PFSK-1 (cell line): ENCODE data around the gene SYN1.

ENCODE experiments used
- POLR2AphosphoS5 ChIP-seq: IDR thresholded peaks from 2 replicates; pipeline ENCODE4 v1.6.1; 2012; ENCODE audit warnings: low read depth, mild to moderate bottlenecking, control low read depth, low read length, moderate library complexity
- REST ChIP-seq, 2 experiments: IDR thresholded peaks; 2 replicates each; pipeline versions ENCODE4 v1.6.1 to v1.8.0; 2011 to 2012; ENCODE audit warnings: low read depth in 2 of 2, low read length in 2 of 2, control low read depth in 1 of 2, inconsistent platforms in 1 of 2, mild to moderate bottlenecking in 1 of 2, moderate library complexity in 1 of 2; ENCODE audit not compliant: insufficient read depth in 1 of 2
- SIN3A ChIP-seq: IDR thresholded peaks from 2 replicates; pipeline ENCODE4 v1.6.1; 2012; ENCODE audit warnings: mild to moderate bottlenecking, low read length, moderate library complexity, borderline replicate concordance; ENCODE audit not compliant: insufficient read depth
- TAF1 ChIP-seq: IDR thresholded peaks from 2 replicates; pipeline ENCODE4 v1.6.1; 2012; ENCODE audit warnings: low read length, control low read depth, borderline replicate concordance; ENCODE audit not compliant: insufficient read depth

- no peak for TF ChIP-seq TAF1
- TF ChIP-seq REST (IDR thresholded peaks at IDR 0.05; ENCODE audit: insufficient read depth in 1 of 2, low read depth in 2 of 2, low read length in 2 of 2), result no peak
- no peak for TF ChIP-seq POLR2AphosphoS5
- no peak for TF ChIP-seq SIN3A
Measured at GRCh38 chrX:47593522-47593921, 26.1 kb downstream of the SYN1 start.
